Measurements from ENCODE around the gene OSBPL1A.

DNA sequence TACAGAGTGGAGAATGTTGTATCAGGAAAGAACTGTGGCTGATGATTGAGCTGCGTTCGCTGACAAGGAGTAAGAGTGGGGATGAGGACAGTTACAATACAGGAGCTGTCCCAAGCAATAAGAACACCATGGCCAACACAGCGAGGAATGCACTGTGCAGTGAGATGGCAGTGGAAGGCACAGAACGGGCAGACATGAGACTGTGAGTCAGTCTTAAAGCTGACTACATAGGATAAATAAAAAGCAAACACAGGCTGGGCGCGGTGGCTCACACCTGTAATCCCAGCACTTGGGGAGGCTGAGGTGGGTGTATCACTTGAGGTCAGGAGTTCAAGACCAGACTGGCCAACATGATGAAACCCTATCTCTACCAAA lies 169.0 kb downstream of the OSBPL1A start:
- TF ChIP-seq, protein P1, sequence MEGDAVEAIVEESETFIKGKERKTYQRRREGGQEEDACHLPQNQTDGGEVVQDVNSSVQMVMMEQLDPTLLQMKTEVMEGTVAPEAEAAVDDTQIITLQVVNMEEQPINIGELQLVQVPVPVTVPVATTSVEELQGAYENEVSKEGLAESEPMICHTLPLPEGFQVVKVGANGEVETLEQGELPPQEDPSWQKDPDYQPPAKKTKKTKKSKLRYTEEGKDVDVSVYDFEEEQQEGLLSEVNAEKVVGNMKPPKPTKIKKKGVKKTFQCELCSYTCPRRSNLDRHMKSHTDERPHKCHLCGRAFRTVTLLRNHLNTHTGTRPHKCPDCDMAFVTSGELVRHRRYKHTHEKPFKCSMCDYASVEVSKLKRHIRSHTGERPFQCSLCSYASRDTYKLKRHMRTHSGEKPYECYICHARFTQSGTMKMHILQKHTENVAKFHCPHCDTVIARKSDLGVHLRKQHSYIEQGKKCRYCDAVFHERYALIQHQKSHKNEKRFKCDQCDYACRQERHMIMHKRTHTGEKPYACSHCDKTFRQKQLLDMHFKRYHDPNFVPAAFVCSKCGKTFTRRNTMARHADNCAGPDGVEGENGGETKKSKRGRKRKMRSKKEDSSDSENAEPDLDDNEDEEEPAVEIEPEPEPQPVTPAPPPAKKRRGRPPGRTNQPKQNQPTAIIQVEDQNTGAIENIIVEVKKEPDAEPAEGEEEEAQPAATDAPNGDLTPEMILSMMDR (IDR thresholded peaks at IDR 0.05) = no peak
- TF ChIP-seq POLR2A (IDR thresholded peaks at IDR 0.05) = no peak

Measured in right lobe of liver (tissue), 4 donors.